ENCODE results near the gene RALGDS. TPM values are rescaled to one million over a fixed set of nuclear protein-coding genes. Genes with fewer than 3 reads are reported as not detected.

The RALGDS gene
- total and polyA plus RNA-seq, 9 of the 15 experiments (the other 6 are each of a cell fraction or from before 2014, with no cell fraction given) = 0.75 to 43.3 (median 27.1) TPM

DNA sequence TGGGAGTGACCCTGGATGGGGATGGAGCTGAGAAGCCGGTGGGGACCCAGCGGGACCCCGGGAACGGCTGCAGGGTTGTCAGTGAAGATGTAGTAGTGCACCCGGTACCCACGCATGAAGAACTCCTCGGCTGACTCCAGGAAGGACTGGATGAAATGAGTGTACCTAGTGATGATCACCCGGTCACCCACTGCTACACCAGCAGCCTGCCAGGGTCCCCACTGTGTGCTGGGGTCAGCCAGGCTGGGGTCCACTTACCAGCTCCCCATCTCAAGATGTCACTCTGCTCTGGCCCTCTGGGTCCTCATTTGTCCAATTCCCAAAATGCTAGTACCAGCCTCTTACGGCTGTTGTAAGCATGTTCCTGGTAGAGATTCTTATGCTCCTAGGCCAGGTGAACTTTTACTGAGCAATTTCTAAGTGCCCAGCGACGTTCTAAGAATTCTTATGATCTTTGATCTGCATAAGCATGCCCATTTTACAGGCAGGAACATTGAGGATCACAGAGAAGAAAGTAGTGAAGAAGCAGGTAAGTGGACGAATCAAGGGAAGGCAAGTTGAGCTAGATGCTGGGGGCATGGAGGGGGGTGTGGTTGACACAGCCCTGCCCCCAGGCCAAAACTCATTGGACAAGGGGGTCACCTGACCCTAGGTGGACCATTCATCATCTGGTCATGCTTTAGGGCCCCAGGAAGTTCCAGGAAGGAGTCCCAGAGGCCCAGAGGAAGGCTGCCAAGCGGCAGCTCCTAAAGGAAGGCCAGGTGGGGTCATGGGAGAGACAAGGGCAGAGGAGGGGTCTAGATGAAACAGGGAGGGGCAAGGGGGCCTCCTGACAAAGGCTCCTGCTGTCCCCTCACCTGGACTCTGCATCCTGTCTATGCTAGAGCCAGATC is 33.3 kb upstream of the RALGDS start (continued):
- TF ChIP-seq, protein P1, sequence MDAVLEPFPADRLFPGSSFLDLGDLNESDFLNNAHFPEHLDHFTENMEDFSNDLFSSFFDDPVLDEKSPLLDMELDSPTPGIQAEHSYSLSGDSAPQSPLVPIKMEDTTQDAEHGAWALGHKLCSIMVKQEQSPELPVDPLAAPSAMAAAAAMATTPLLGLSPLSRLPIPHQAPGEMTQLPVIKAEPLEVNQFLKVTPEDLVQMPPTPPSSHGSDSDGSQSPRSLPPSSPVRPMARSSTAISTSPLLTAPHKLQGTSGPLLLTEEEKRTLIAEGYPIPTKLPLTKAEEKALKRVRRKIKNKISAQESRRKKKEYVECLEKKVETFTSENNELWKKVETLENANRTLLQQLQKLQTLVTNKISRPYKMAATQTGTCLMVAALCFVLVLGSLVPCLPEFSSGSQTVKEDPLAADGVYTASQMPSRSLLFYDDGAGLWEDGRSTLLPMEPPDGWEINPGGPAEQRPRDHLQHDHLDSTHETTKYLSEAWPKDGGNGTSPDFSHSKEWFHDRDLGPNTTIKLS (IDR thresholded peaks at IDR 0.05; ENCODE audit: borderline replicate concordance, low read depth) = no peak
- TF ChIP-seq NR2C2 (CRISPR knock-in tag; IDR thresholded peaks at IDR 0.05) (no peak), NR2C2 (tag; IDR thresholded peaks at IDR 0.05) (no peak), CREB5 (CRISPR knock-in tag; IDR thresholded peaks at IDR 0.05) (no peak), HDAC2 (IDR thresholded peaks at IDR 0.05) (peak; percentile 90), PKNOX1 (IDR thresholded peaks at IDR 0.05) (peak; percentile 50; the same call in 1 of the 2 replicates), ZNF174 (CRISPR knock-in tag; IDR thresholded peaks at IDR 0.05) (no peak), PHF20 (IDR thresholded peaks at IDR 0.05; ENCODE audit: partially characterized antibody) (peak; percentile 48), HNRNPK (IDR thresholded peaks at IDR 0.05; ENCODE audit: low read depth, low read length, poor library complexity, severe bottlenecking) (no peak), MYC (IDR thresholded peaks at IDR 0.05; ENCODE audit: low read depth, low read length) (no peak), MYC (CRISPR knock-in tag; IDR thresholded peaks at IDR 0.05; ENCODE audit: borderline replicate concordance, low read depth) (no peak), CC2D1A (IDR thresholded peaks at IDR 0.05) (no peak), SOX6 (IDR thresholded peaks at IDR 0.05) (no peak), BCOR (IDR thresholded peaks at IDR 0.05) (peak; percentile 99), ZNF561 (CRISPR knock-in tag; conservative IDR thresholded peaks at IDR 0.05) (no peak), HDAC6 (IDR thresholded peaks at IDR 0.05; ENCODE audit: low read depth, low read length) (no peak), SREBF2 (CRISPR knock-in tag; IDR thresholded peaks at IDR 0.05) (no peak), USF1 (CRISPR knock-in tag; IDR thresholded peaks at IDR 0.05) (peak; percentile 66), RBM25 (IDR thresholded peaks at IDR 0.05; ENCODE audit: low read depth, low read length, severe bottlenecking) (peak; percentile 92), PPARD (CRISPR knock-in tag; IDR thresholded peaks at IDR 0.05) (no peak)
- TF ChIP-seq, protein P2, sequence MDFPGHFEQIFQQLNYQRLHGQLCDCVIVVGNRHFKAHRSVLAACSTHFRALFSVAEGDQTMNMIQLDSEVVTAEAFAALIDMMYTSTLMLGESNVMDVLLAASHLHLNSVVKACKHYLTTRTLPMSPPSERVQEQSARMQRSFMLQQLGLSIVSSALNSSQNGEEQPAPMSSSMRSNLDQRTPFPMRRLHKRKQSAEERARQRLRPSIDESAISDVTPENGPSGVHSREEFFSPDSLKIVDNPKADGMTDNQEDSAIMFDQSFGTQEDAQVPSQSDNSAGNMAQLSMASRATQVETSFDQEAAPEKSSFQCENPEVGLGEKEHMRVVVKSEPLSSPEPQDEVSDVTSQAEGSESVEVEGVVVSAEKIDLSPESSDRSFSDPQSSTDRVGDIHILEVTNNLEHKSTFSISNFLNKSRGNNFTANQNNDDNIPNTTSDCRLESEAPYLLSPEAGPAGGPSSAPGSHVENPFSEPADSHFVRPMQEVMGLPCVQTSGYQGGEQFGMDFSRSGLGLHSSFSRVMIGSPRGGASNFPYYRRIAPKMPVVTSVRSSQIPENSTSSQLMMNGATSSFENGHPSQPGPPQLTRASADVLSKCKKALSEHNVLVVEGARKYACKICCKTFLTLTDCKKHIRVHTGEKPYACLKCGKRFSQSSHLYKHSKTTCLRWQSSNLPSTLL (IDR thresholded peaks at IDR 0.05) = no peak
